GDM1 (cell line): ENCODE data around the gene HOXD4.

ENCODE experiments used
- DNase-seq: peaks from one replicate; lab custom pipeline; 2025; lab: John Stamatoyannopoulos, UW

HOXD4 gene

GRCh38 chr2:176126929-176127773 is 24.2 kb upstream of the HOXD4 start:
- DNase-seq = no peak

GRCh38 chr2:176127774-176128072 is 23.6 kb upstream of the HOXD4 start:
- no peak for DNase-seq

GRCh38 chr2:176128172-176128981 is 23.0 kb upstream of the HOXD4 start:
- DNase-seq = no peak

- DNase-seq = no peak
Observed at GRCh38 chr2:176128982-176129796, 22.2 kb upstream of the HOXD4 start, which contains the start of gene HOXD8. TSS of gene HOXD8 (plus strand) at chr2:176129705. CDS start at chr2:176130367, 662 bp downstream.

GRCh38 chr2:176129813-176130146 is 21.6 kb upstream of the HOXD4 start:
- no peak for DNase-seq

- no peak for DNase-seq
Observed at GRCh38 chr2:176130147-176130956, 21.0 kb upstream of the HOXD4 start.

- no peak for DNase-seq
Observed at GRCh38 chr2:176130957-176131847, 20.1 kb upstream of the HOXD4 start.

GRCh38 chr2:176131848-176132158 is 19.5 kb upstream of the HOXD4 start:
- no peak for DNase-seq

GRCh38 chr2:176132205-176133171 is 18.9 kb upstream of the HOXD4 start:
- no peak for DNase-seq

- DNase-seq = no peak
Observed at GRCh38 chr2:176133389-176133788, 18.0 kb upstream of the HOXD4 start.

DNA sequence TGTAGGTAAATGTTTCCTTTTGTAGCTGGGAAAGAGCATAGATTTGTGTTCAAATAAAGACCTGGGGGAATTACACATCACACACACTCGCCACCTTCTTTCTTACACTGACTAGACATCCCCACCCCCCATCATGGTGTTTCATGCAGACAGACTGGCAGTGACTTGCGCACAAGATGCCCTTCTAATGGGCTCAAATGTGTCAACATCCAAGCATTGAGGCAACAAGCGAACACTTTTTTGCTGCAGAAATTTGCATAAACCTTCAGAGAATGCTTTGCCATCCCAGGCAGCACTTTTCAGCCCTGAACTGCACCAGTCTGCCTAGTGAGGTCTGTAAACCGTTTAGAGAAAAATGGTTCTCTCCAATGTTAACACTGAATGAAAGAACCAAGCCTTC is 17.3 kb upstream of the HOXD4 start:
- no peak for DNase-seq

DNA sequence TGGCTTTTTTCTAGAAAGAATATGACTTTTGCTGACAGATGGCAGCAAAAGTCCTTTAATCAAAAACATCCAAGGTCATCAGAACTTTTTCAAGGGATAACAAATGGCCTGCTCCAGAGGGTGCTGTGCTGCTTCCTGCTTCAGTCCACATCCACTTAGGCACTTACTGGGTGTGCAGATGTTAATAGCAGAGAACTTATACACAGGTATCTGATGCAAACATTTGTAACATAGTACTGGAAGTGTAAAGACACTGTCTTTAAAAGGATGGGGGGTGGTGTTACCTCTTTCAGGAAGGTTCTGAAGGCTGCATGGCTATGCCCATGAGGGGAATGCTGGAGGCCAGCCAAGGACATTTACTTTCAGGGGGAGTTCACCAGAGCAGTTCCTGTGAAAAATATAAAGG is 16.3 kb upstream of the HOXD4 start:
- DNase-seq = no peak

GRCh38 chr2:176136374-176137251 is 14.7 kb upstream of the HOXD4 start:
- DNase-seq = no peak

DNA sequence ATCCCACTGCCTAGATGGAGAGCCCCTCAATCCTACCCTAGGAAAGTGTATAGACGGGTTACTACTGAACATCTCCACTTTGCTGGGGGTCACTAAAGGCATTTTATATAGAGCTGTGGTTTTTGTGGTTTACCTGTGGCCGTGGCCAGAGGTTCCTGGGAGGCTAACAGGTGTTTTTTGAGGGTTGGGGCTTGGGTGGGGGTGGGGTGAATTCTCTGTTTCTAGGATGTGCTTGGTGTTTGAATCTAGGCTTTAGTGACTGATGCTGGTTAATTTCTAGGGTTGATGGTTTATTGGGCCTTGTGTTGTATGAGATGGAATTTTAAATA is 14.1 kb upstream of the HOXD4 start:
- no peak for DNase-seq

DNA sequence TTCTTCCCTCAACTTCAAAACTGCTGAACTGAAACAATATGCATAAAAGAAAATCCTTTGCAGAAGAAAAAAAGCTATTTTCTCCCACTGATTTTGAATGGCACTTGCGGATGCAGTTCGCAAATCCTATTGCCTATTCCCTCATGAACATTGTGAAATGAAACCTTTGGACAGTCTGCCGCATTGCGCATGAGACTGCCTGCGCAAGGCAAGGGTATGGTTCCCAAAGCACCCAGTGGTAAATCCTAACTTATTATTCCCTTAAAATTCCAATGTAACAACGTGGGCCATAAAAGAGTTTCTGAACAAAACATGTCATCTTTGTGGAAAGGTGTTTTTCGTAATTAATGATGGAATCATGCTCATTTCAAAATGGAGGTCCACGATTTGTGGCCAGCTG is 13.4 kb upstream of the HOXD4 start:
- no peak for DNase-seq

DNA sequence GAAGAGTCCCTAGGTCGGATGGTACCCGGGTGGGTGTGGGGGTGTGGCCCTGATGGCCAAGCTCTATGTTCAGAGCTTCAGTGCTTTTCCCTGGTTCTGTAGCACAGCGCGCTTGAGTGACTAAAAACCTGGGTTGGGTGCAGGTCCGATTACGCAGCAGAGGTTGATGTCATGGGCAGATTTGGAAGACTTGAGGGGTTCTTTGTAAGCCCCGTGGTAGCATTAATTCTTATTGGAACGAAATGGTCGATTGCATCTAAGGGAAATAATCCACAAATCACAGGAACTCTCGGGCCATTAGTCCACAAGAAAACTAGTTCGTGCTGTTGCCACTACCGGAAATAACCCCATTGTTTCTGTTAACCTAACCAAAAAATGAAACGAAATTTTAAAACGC is 12.8 kb upstream of the HOXD4 start:
- no peak for DNase-seq

DNA sequence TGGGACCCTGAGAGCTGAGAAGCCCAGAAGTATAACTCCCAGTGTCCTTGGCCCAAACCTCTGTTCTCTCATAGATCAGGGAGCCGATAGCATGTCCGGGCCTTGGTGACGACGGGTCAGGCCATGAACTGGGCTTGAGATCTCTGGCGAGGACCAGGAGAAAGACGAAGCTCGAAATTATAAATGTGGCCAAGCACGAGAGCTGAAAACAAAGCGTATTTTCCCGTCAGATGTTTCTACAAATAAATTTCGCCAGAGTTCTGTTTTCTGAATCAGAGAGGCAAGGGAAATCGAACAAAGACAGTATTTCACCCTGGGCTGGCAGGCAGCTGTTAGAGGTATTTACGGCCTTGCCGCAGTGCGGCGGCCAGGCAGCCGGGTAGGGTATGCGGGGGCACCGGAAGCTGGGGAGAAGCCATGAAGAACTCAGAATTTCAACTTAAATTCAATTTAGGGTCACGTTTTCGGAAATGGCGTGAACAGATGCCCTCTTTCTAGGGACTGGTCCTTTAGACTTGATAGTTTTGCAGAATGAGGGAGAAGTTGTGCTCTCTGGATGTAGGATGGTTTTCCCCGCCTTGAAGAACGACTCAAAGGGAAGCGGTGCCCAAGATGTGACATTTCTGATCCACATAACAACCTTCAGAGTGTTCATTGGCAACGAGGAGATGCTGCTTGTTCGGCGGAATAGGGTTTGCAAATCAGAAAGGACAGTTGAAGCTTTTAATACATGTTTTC is 12.3 kb upstream of the HOXD4 start:
- DNase-seq = no peak
